ENCODE data around the gene EBF3. TPM values are rescaled to one million over a fixed set of nuclear protein-coding genes. Genes with fewer than 3 reads are reported as not detected.

EBF3 gene
- polyA plus RNA-seq, 1 donor: 71.1 TPM

DNA sequence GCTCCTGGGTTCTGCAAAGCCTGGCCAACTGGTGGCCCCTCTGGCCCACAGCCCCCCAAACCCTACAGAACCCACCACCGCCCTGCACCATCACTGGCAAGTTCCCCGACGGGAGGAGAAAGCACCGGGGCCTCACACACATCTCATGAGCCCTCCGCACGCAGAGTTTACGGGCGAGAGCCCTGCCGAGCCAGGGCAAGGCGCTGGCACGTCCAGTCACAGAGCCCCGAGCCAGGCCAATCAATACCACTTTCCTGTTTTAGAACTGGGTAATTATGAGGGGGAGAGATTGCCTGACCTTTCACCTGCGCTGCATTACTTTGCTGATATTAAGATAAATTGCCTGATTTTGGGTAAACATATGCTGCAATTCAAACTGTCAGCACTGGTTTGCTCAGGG, 113.3 kb downstream of the EBF3 start:
- DNase-seq: no peak

DNA sequence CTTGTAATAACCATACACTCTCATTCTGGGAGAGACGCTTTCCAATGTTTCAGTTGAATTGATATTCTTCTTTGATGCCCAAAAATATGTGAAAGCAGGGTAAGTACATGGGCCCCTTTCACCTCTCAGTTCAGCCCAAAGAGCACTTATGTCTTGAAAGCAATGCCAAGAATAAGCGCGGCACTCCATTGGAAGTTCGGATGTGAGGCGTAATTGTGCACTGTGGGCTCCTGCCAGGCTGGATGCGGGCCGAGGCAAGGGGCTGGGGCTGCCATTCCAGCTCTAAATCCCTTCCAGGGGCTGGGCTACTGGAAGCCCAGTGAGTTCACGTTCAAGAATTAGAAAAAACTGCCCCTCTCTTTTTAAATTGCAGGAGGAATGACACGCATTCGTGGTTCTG, 113.8 kb downstream of the EBF3 start:
- no peak for DNase-seq

DNA sequence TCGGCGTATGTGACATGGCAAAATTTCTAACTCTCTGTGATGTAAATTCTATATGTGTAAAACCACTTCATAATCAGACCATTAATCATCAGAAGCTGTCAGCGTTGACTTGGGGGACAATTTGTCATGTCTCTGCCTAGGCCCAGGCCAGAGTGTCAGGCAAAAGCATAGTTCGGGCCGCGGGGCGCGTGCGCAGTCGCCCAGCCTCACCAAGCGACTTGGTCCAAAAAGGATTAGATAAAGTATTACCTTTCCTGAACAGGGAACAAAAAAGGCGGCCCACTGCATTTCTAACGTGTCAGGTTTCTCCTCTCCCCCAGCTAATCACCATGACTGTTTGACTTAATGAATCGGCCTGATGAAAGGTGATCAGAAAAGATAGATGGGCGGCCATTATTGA, 114.2 kb downstream of the EBF3 start:
- DNase-seq: no peak

DNA sequence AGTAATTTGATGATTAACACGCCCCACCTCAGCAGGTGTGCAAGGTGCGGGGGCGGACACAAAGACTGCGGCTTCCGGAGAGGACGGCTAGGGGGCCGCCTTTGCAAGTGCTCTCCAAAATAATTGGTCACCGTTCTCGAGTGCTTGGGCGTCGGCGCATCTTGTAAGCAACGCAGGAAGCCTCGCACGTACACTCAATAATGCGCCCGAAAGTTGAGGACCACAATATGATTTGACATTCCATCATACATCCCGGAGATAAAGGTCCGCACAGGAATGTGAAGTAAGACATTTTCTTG, 114.7 kb downstream of the EBF3 start:
- no peak for DNase-seq

DNA sequence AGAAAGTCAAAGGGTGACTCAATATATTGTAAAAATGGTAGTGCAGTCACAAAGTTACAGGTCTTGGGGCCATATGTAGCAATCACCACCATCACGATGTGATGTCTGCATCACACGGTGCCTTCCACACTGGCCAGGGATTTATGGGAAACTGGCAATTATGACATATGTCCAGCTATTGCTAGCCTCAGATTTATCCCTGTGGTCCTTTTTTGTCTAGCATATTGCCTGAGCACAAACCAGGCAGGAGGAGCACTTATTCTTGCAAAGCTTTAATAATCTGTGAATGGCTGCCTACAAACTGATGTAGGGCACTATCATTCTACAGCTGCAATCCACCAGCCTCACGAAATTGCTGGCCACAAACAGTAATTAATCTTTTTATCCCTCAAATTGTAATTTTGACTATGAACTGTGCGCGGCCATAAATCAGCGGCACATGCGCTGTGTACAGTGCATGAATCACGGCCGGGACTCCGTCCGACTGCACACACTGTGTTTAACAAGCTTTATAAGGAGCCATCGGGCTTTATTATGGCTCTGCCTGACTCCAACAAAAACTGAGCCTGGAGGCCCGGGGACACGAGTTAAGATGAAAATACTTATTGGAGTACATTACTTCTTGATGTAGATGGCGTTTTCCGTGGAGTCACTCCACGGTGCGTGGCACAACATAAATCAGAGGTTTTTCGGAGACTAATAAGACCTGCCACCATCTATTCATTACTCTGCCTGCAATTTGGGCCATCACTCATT, 115.2 kb downstream of the EBF3 start:
- no peak for DNase-seq

DNA sequence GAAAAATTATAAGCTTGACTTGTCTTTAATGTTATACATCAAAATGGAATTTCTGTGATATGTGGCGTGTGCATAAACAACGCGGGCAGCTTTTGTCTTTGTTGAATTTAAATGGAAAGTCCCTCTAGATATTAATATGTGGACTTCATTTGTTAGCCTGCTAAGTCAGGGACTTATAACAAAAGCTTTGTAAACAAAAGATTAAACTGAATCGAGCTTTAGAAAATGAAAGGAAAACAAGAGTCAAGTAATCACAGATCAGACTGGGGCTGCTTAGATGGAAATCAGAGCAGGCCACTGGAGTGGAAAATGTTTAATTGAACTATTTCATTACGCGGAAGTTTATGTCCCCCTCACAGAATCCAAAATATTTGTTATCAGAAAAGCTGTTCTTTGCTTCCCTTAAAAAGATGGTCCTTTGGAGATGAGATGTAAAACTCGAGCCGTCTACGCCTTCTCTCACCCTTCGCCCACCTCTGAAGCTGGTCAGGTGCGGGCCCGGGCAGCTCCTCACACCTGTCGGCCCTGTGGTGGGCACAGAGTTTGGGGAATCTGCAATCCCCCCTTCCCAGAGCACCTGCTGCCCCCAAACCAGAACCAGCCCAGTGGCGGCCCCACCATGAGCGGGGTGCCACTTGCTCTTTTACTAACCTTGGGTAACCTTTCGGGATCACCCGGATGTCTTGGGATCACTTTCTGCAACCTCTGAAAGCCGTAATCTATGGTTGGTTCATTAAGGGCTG, 116.2 kb downstream of the EBF3 start:
- no peak for DNase-seq

DNA sequence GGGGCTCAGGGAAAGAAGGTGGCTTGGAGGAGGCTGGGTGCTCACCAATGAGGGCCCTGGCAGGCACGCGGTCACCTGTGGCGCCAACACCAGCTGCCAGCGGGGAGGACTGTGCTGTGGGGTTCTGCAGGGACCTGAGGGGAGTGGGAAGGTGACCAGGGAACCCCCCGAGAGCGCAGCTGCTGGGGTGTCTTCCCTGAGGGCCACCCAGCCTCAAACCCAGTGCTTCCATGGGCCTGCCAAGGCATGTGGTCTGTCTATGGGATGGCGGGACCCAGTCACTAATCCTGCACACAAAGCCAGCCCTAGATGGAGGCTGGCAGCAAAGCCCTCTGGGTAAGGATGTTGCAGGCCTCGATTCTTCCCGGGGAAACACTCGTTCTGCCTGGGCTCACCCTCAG, 117.1 kb downstream of the EBF3 start:
- no peak for DNase-seq

DNA sequence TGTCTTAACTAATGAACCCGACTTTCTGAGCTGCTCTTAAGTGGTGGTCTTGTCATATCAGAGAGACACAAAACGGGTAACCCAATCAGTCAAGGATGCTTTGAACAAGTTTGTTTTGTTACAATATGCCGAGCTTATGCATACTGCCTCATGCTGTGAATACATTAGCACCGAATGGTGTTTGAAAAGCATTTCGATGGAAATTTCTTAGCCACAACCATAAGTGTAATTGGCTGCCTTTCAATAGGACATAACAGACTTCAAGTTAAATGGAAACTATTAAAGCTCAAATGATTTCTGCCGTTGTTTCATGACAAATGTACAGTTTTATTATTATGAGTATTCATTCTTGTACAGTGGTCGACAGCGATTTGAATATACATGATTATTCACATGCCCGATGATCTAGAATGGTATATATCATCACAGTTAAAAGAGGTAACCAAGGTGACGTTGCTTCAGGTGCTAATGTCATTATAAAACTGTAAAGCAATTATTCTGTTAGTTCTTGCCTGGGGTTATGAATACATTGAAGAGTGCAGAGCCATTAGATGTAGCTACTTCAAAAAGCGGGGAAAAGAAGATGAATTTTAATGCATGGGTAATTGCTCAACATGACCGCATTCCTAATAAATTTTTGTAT, 118.8 kb downstream of the EBF3 start:
- no peak for DNase-seq

DNA sequence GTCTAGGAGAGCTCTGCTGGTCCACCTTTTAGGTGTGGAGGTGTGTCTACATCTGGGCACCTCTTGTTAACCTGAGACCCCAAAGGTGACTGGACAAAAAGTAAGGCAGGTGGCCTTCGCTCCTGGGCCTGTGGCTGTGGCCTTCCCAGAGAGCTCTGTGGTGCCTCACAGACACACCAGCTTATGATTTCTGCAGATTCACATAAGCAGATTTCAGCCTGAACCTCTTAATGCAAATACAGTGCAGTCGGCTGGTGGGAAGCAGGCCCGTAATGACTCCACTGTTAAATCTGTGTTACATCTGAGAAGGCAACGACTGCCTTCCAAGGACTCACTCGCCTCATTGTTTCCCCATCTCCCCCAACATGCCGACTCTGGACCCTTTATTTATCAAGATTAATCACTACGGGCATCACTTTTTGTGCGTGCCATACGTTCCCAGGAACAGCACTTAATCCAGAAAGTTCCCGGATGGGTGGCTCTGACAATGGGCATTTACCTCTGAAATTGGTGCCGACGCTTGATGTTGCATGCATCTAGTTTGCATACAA, 119.8 kb downstream of the EBF3 start:
- no peak for DNase-seq

DNA sequence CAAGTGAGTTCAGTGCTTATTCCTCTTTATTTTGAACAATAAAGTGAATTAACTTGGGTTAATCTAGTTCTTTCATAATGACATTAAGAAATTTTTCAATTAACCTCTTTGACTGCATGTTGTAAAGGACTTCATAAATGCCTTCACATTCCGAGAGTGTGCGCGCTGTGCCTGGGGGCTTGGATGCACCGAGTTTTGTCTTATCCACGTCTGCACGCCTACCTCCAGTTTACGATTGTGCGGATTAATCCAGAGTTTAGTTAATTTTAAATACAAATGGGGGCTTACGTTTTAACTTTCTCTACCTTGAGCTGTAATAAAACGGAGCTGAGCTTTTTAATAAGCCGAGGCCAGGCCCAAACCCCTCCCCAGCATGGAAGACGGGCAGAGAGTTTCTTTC, 120.4 kb downstream of the EBF3 start:
- DNase-seq: no peak

DNA sequence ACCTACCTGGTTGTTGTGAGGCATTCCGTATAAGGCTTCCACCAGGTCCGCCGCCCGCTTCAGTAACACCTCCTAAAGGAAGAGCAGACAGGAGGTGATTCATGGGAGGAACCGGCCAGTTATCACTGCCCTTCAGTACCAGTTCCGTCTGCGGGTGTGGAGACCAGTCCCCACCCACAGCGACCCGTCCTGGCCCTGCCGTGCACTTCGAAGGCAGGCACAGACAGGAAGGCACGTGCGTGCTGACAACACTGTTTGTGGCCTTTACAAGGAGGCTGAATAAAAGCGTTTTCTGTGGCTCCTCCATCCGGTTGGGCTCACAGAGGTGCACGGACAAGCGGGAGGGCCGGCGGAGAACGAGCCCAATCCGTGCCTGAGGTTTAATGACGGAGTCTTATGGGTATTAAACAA, 120.9 kb downstream of the EBF3 start:
- no peak for DNase-seq

DNA sequence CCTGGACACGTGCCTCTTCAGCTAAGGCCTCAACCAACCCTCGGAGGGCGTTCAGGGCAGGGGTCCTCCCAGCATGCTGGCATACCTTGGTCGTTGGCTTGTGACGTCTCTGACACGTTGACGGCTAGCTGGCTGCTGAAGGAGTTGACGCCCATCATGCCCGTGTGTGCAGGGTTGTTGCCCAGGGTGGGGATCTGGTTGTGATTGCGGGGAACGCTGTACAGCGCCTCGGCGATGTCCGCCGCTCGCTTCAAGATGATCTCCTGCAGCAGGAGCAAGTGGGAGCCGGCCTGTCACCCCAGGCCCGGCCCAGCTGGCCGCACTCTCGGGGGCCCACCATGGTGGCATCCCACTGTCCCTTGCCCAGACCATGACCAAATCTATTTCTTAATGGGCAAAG, 122.0 kb downstream of the EBF3 start:
- no peak for DNase-seq

DNA sequence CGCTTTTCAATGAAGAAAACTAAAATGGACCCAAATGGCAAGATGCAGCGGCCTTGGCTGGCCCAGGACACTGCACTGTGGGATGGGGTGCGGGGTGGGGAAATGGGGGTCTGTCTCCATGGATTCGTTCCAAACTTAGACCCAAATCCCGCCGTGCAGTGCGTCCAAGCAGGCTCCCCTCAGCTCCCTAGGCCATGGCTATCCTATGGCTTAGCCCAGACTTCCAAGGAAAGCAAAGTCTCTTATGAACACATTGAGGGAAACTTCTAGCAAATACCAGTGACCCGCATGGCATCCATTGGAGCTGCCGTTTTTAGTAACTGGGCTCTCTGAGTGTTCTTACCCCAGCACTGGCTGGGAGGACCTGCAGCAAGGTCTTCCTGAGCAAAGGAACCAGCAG, 122.5 kb downstream of the EBF3 start:
- no peak for DNase-seq

DNA sequence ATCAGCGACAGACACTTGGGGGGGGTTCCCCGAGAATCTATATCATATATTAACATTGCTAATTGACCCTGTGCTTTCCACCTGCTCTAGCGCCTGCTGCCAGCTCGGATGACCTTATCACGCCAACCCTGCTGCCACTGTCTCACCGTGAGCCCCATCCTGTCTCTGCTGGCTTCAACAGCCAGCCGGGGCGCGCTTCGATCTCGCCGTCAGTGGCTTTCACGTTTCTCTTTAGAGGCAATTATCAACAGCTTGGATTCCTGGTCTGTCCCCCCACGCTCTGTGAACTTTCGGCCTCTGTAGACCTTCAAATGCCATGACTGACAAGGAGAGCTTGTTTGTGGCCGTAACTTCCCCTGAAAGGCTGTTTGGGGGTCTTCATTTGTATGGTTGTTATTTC, 123.0 kb downstream of the EBF3 start:
- DNase-seq: no peak

DNA sequence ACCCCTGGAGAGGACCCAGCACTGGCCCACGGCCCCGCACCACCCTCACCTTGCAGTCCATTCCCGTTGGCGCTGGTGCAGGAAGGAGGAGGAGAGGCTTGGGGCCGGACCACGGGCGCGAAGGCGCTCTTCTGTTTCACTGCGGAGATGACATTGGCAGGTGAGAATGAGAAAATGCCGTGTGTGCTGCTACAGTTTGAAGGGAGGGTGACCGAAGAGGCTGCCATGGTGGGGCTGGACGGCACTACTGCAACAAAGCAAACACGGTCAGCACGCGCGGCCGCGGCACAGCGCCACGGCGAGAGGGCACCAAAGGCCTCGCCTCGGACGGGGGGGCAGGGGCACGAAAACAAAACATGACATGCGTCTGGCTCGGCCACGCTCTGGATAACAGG, 123.9 kb downstream of the EBF3 start:
- no peak for DNase-seq

DNA sequence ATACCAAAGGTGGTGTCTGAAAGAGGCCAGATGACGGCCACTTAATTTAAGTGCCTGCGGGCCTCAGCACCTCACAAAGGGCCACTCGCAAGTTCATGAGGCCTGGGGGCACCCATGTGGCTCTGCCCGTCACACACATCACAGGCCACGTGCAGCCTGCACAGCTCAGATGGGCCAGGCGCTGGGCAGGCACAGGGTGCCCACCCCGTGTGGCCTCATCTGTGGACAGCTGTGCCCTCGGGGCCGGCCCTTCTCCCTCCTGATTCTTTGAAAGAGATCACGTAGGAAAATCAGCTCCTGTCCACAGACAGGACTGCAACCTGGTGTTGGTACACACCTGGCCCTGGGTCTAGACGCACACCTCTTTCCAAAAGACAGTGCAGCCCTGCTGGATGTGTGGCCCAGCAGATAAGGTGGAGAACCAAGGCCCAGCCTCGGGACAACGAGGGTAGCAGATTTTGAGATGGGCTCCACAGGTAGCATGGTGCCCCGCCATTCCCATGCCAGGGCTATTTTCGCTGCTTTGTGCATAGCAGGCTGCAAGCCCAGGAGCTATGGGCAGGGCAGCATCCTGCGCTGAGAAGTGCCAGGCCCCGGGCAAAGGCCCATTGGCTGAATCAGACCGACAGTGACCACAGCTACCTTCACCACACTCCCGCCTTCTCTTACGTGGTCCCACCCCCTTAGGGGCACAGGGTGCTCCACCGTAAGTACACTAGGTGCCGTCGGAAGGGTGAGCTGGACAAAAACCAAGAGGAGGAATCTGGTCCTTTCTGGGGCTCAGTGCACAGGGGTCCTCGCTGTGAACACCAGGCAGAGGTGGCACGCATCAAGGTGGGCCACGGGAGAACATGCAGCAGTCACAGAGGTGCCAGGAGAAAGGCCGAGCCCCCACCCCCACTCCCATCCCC, 124.5 kb downstream of the EBF3 start:
- no peak for DNase-seq

DNA sequence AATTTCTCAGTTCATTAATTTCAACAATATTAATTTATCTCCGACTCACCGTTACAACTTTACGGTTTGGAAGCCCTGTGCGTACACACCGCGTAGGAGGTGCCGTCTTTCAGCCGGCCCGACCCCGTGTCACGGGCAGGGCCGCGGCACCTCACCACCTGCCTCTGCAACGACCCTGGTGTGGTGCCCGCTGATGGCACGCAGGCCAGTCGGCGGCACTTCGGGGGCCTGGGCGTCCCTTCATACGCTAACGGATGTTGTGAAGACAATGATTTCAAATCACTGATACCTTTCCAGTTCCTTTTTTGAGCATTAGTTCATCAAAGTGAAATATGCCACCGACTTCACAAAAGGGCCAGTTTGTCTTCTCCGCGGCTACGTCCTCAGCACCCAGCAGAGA, 125.3 kb downstream of the EBF3 start:
- no peak for DNase-seq

DNA sequence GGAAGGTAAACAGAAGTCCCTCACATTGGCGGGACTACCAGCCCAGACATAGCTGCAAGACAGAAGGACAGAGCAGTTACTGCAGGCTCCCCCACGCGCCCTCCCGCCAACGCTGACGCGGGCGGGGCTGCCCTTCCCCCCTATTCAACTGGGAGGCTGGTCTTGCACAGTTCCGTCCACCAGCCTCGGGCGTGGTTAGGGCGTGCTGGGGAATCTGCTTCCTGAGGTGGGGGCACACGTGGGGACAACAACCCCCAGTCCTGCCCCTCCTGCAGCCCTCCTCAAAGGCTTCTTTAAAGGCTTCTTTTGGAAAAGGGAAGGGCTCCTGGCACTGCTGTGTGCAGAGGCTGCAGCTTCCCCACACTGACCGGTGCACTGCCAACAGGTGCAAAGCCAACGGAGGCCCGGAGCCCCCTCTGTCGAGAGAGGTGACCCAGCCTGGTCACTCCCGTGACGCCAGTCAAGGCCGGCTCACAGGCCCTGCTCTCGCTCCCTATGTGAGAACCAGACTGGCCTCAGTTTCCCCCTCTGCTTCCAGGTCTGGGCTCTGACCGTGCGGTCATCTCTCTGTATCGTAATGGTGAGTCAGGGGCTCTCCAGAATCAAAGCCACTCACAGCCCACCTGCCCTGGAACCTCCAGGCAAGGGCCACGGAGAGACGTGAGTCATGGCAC, 126.0 kb downstream of the EBF3 start:
- no peak for DNase-seq

DNA sequence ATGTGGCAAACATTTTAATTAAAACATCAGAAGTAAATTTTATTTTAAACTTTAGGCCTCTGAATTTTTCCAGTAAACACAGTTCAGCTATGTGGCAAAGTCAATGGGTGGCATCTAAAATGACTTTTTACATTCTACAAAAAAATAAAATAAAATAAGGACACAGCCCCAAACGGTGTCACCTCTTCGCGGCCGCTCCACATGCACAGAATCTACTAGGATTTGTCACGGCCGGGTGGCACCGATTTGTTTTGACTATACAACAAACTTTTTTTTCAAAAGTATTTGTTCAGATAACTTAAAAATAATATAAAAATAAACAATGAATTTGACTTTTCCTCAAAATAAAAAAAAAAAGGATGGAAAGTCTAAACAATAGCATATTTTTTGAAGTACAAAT, 127.8 kb downstream of the EBF3 start:
- no peak for DNase-seq

DNA sequence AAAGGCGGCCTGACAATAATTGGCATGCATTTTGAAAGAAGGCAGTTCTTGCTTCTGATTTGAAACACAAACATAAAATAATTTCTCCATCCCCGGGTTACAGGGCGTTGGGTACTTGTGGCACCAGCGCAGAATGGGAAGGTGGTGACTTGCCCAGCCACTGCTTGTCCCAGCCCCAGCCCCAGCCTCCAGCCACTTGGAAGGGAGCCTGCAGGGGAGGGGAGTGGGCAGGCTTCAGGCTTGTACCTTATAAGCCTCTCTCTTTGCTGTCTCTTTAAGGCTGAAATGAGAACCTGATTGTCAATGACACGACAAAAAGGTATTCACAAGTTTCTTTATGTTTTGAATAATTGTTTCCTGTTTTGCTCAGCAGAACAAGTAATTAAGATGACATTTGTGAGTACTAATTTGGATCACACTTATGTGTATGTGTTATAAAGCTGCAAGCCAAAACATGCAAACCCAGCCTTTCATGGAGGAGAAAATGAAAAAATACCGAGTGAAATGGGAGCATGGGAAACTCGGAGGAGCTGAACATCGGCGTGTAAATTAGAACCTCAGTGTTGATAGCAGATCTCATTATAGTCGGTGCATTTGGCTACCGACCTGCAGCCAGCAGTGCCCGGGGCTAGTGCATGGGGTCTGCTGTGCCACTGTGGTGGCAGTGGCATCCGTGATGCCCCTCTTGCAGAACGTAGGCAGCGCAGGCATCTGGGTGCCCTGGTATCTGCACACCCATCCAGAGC, 129.9 kb downstream of the EBF3 start:
- DNase-seq: no peak

DNA sequence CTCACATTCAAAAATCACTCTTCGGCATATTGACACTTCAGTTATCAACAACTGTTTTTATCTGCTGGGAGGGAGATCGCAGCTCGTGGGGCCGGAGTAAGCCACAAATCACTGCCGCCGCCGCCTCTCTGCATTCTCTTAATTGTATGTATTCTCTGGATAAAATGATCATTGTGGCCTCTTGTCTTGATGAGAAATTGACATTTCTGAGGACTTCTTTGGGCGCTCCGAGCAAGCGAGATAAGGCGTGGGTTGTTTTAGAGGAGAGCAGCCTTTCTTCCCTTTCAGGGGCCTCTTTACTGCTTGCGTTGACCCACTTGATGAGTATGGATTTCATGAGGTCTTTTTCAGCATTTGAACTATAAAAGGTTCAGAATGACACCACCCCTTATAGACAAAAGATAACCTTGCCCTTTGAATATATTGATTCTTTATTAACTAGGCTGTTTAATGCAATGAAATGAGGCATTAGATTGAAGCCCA, 130.6 kb downstream of the EBF3 start:
- DNase-seq: no peak

Measured in hindlimb muscle (tissue), 1 donor.